NCI-H2227 (cell line): Measurements from ENCODE around the gene C9orf57.
"Not testable (repeated sequence)": the region's sequence is repeated elsewhere in the genome, so short reads cannot be mapped to it uniquely, and the experiment has no call there.

Experiments
- DNase-seq: peaks from one replicate; lab custom pipeline; 2025; ENCODE audit not compliant: unreplicated experiment; lab: John Stamatoyannopoulos, UW

The C9orf57 gene

DNA sequence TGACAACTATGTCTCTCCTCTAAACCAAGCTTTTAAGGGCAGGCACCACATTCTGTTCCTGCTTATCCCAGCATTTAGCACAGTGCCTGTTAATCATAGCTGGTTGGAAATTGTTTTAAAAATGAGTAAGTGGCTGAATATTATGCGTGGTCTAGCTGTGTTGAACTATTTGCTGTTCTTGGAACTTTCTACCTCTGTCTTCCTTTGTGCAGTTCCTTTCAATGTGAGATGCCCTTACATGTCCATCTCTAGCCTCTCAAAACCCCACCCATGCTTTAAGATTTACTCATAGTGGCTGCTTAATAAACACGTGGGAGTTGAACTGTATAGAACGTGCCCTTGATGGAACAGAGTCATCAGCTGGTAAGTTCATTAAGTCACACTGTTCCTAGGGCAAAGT lies 34.5 kb downstream of the C9orf57 start:
- DNase-seq = no peak

DNA sequence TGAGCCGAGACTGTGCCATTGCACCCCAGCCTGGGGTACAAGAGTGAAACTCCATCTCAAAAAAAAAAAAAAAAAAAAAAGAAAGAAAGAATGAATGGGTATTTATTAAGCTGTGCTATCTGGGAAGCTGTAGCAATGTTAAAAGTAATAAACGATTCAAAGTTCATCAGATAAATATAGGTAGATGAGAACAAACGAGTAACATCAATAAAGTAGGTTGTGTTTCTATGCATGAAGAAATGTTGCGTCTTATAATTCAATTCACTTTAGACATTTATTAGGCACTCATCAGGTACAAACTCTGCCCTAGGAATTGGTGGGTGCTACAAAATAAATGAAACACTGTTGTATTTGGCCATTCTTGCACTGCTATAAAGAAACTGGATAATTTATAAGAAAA lies 36.8 kb downstream of the C9orf57 start:
- no peak for DNase-seq

DNA sequence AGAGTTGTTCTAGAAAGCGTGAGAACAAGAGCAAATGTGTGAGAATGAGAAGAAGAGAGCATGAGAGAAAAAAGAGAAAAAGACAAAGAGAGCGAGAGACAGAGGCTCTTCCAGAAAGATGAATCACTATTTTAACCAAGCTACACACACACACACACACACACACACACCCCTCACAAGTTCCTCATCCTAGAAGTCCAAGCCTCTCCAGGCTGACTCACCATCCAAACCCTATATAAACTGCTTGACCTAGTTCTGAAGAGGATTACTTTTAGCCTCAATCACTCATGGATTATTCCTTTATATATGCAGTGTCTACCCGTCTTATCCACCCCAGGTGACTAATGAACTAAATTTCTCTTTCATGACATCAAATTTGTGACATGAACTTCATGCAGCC lies 37.6 kb downstream of the C9orf57 start:
- no peak for DNase-seq

DNA sequence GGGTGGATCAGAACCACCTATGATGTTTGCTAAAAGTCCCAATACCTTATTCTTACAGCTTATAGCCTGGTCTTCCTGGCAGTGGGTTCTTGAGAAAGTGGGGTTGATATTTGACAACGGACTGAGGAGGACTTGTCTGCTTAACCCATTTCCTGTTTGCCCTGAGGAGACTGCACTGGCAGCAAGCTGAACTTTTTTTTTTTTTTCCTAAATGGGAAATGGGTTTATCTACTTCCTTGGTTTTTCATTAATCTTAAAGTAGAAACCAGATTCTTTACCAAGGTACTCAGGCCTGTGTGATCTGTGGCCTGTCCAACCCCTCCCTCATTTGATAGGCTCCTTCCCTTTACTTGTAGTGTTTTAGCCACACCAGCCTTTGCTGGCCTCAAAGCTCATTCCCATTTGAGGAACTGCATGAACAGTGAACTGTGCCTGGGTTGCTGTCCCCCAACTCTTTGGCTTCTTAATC lies 47.1 kb downstream of the C9orf57 start:
- DNase-seq = no peak

DNA sequence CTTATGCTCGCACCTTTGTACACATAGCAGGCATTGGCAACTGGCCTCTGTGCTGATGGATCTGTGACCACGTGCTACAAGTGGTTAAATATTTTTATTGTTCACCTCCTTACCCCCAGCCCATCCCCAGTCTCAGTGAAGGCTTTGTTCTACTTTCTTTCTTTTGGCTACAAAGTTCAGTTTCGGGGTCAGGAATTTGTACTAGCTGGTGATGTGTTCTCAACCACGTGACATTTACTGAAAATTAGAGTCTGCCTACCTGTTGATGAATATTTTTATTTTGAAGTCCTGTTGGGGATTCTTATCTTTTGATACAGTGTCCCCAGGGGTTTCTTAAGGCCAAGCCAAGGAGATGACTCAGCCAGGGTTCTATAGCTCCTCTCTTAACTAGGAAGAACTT lies 47.8 kb downstream of the C9orf57 start:
- DNase-seq = no peak

DNA sequence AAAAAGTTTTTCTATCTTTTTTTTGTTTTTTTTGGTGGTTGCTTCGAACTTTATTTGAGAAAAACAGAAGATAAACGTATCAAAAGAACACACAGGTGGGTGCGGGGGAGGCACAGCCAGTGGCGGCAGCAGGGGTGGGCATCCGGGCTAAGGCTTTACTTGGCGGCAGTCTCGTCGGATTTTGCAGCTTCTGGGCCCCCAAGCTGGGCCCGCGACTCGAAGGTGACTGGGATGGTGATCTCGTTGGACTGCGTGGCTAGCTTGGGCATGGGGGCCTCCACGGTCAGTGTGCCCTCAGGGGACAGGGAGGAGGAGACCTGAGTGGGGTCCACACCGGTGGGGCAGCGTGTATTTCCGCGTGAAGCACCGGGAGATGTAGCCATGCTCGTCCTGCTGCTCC lies 52.7 kb downstream of the C9orf57 start:
- not testable (repeated sequence) for DNase-seq

DNA sequence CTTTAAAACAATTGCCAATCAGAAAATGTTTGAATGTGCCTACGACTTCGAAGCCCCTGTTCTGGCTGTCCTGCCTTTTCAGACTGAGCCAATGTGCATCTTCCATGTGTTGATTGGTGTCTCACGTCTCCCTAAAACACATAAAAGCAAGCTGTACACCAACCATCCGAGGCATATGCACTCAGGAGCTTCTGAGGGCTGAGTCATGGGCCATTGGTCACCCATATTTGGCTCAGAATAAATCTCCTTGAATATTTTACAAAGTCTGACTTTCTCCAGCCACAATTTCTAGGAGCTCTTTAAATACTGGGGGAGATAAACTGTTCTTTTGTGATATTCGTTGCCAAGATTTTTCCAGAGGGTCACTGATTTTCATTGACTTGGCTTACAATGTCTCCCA lies 53.9 kb downstream of the C9orf57 start:
- DNase-seq = no peak

DNA sequence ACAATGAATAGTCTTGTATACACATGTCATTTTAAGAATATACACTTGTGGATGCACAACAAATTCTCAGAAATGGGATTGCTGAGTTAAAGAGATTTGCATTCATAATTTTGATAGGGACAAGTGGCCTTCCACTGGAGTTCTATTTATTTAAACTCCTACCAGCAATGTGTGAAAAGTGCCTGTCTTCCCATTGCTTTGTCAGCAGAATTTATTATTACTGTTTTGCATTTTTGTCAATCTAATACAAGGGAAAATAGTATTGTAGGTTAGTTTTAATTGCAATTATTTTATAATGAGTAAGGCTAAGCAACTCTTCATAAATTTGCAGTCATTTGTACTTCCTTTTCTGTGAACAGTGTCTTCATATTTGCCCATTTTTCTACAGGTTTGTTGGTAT lies 55.0 kb downstream of the C9orf57 start:
- DNase-seq = no peak
